Ovary (tissue), 9 donors: ENCODE results near the gene RARRES1. TPM values are rescaled to one million over a fixed set of nuclear protein-coding genes. Genes with fewer than 3 reads are reported as not detected.
A peak's percentile ranks its signal among the peaks of the same experiment; 100 is the strongest.

Experiments used
- DNase-seq, 5 donors: peaks; one replicate each; pipeline ENCODE4 v3.0.0-alpha.2; 2019 to 2020
- H3K27ac ChIP-seq, 2 donors: fragments of 200-600 bp; one replicate each; pipeline versions ENCODE4 v1.5.1 to v1.8.0; 2019 to 2022
- H3K27me3 ChIP-seq: fragments of 200-600 bp; one replicate; pipeline ENCODE4 v1.8.0; 2022
- H3K36me3 ChIP-seq: fragments of 200-600 bp; sonication (generic); one replicate; pipeline ENCODE4 v1.5.1; 2019
- H3K4me1 ChIP-seq: one replicate; pipeline ENCODE4 v1.8.1; 2013; ENCODE audit warnings: mild to moderate bottlenecking, moderate library complexity; ENCODE audit not compliant: insufficient read depth
- H3K4me3 ChIP-seq: fragments of 200-600 bp; sonication (generic); one replicate; pipeline ENCODE4 v1.5.1; 2017
- H3K9me3 ChIP-seq, 2 donors: fragments of 200-600 bp in 1 of 2; sonication (generic) in 1 of 2; one replicate each; pipeline versions ENCODE4 v1.5.1 to v1.8.1; 2013 to 2019; ENCODE audit warnings: mild to moderate bottlenecking in 1 of 2, moderate library complexity in 1 of 2
- CTCF ChIP-seq, 3 donors: fragments of 450-650 bp in 2 of 3; fragments of 200-600 bp in 1 of 3; IDR thresholded peaks; one replicate each; pipeline versions ENCODE4 v1.5.1 to v1.8.0; 2016 to 2022; ENCODE audit warnings: antibody characterized with exemption in 3 of 3, mild to moderate bottlenecking in 1 of 3
- EP300 ChIP-seq: sonication (generic); formaldehyde crosslinking; IDR thresholded peaks from one replicate; pipeline ENCODE4 v1.6.1; 2017; ENCODE audit warnings: antibody characterized with exemption
- POLR2A ChIP-seq: fragments of 450-650 bp; IDR thresholded peaks from one replicate; pipeline ENCODE4 v1.6.1; 2017; ENCODE audit warnings: antibody characterized with exemption, mild to moderate bottlenecking, moderate library complexity
- WGBS, 3 donors: extraction: QIAGEN DNeasy Blood & Tissue Kit in 1 of 3; methylation state at CpG; one replicate each; pipeline versions ENCODE4 v1.1.5 to v1.1.7; 2013 to 2017; 5-methylcytosine and 5-hydroxymethylcytosine counted together
- intact Hi-C, 4 donors: fragments of 100-400 bp; cut with DNase I; formaldehyde crosslinking; loops; one replicate each; pipeline versions ENCODE4 v1.11.0 to v1.15.1; 2022 to 2023
- polyA plus RNA-seq, 2 donors: library from polyadenylated mRNA; stranded (reverse); fragments of 200-250 nt in 1 of 2; fragments of 350-450 nt in 1 of 2; fragmentation: Illumina TruSeq in 1 of 2; extraction: RNeasy Lipid Tissue Mini Kit (QIAGEN cat#74804) in 1 of 2; gene quantifications; one replicate each; pipeline ENCODE4 v1.2.3, GENCODE V29; 2013 to 2014
- total RNA-seq, 7 donors: library from RNA; depleted of rRNA in 2 of 7; stranded (reverse); fragments of >200 nt in 2 of 7; fragmentation: NEBNext Ultra II Directional in 3 of 7; extraction: Animal tissue kit (Norgen Biotek cat#: 25700) in 3 of 7; gene quantifications; one replicate each; pipeline versions ENCODE4 v1.1.0 to v1.2.4, GENCODE V29; 2016 to 2023
- donor health status: DM: no; HTN: no; CAD: no; lungs with moderate emphysema.
- donor health status: DM: no; HTN: no; CAD: no.
- donor health status: Bipolar disorder and iron deficiency.
- donor health status: DM: yes; HTN: yes; CAD: no.
- donor health status: DM: no; HTN: no; CAD: no.
- donor health status: DM: yes; HTN: yes; CAD: no.

RARRES1 gene
- total and polyA plus RNA-seq, 9 donors: 11.1 to 283 (median 50.6) TPM

- TF ChIP-seq CTCF (IDR thresholded peaks at IDR 0.05) (no peak), EP300 (no peak), POLR2A (no peak)
- Histone ChIP-seq H3K27me3 (no peaks in the 10 kb centered on the region), H3K4me1 (peaks cover 18% of the 10 kb centered on the region), H3K36me3 (no peaks in the 10 kb centered on the region), H3K27ac (peak overlapping the region; percentile 24 to 79), H3K4me3 (no peak overlapping the region), H3K9me3 (no peaks in the 10 kb centered on the region)
- 4 to 15% (median 4%) methylated on average over 7 of the region's 7 CpGs for WGBS, 3 donors
- peak; percentile 61 to 76 (median 68) for DNase-seq
- intact Hi-C loops: no loop called here
Measured at GRCh38 chr3:158768361-158768787, 36.1 kb upstream of the RARRES1 start.

- Histone ChIP-seq H3K9me3 (no peaks in the 10 kb centered on the region), H3K27ac (no peak overlapping the region), H3K36me3 (no peaks in the 10 kb centered on the region), H3K4me1 (peaks cover 18% of the 10 kb centered on the region), H3K27me3 (no peaks in the 10 kb centered on the region), H3K4me3 (no peak overlapping the region)
- no peak for DNase-seq
- intact Hi-C loops: no loop called here
- WGBS, 3 donors: 93 to 100% (median 100%) methylated on average over 1 of the region's 1 CpG
- TF ChIP-seq EP300 (no peak), POLR2A (no peak), CTCF (IDR thresholded peaks at IDR 0.05) (no peak)
Measured at GRCh38 chr3:158766364-158766763, 34.1 kb upstream of the RARRES1 start.

GRCh38 chr3:158765518-158766205, 33.4 kb upstream of the RARRES1 start:
- Histone ChIP-seq H3K4me3 (no peak overlapping the region), H3K27me3 (no peaks in the 10 kb centered on the region), H3K36me3 (no peaks in the 10 kb centered on the region), H3K9me3 (no peaks in the 10 kb centered on the region), H3K27ac (no peak overlapping the region), H3K4me1 (peaks cover 13% of the 10 kb centered on the region)
- 91 to 94% (median 92%) methylated on average over 3 of the region's 3 CpGs for WGBS, 3 donors
- DNase-seq: no peak
- intact Hi-C loops: no loop called here
- TF ChIP-seq CTCF (IDR thresholded peaks at IDR 0.05): no peak
- no peak for TF ChIP-seq EP300
- TF ChIP-seq POLR2A: no peak

- intact Hi-C loops: no loop called here
- peaks cover 3% of the 10 kb centered on the region for H3K4me1 ChIP-seq
- no peak for DNase-seq
- no peaks in the 10 kb centered on the region for H3K36me3 ChIP-seq
- 80 to 84% (median 81%) methylated on average over 2 of the region's 2 CpGs for WGBS, 3 donors
- no peak overlapping the region for H3K4me3 ChIP-seq
- TF ChIP-seq EP300 (no peak), CTCF (IDR thresholded peaks at IDR 0.05) (no peak), POLR2A (no peak)
- H3K9me3 ChIP-seq: no peaks in the 10 kb centered on the region
- H3K27me3 ChIP-seq: no peaks in the 10 kb centered on the region
- no peak overlapping the region for H3K27ac ChIP-seq
Measured at GRCh38 chr3:158763421-158763820, 31.2 kb upstream of the RARRES1 start.
